ENCODE measurements around the gene DAP. TPM values are rescaled to one million over a fixed set of nuclear protein-coding genes. Genes with fewer than 3 reads are reported as not detected.

Gene DAP
- total RNA-seq, 1 experiment from 2014 or later: 279 TPM

- Histone ChIP-seq H3K4me3 (no peak overlapping the region), H3K36me3 (ENCODE audit: low read depth) (peaks cover 17% of the 10 kb centered on the region; the same call in 1 of the 2 replicates), H3K4me2 (peak overlapping the region; percentile 3; the same call in 1 of the 2 replicates), H3K27me3 (ENCODE audit: insufficient read depth, low read depth) (no peaks in the 10 kb centered on the region), H3K4me1 (replicated peaks; ENCODE audit: insufficient read depth) (peaks cover 24% of the 10 kb centered on the region), H3F3A (ENCODE audit: insufficient read depth, low read depth) (peaks cover 11% of the 10 kb centered on the region; the same call in 1 of the 2 replicates), H3K27ac (no peak overlapping the region), H3K9me3 (ENCODE audit: insufficient read depth, low read depth) (no peaks in the 10 kb centered on the region), H3K9me2 (ENCODE audit: insufficient read depth) (no peaks in the 10 kb centered on the region), H4K20me1 (ENCODE audit: insufficient read depth) (peaks cover 13% of the 10 kb centered on the region; the same call in 1 of the 2 replicates), H2AFZ (no peak overlapping the region), H3K79me2 (ENCODE audit: low read depth) (peaks cover 42% of the 10 kb centered on the region)
- ChIA-PET POLR2A (ENCODE audit: unreplicated experiment) (interaction anchor here (0.7 kb wide), 1 partner anchor 140 kb away, joined by 4 read pairs; no protein-coding TSS in a partner anchor), CTCF (interaction anchor here (0.6 to 2.0 kb wide), 2 partner anchors 10 to 139 kb away, joined by 7 to 8 read pairs; no protein-coding TSS in a partner anchor)
- no peak for TF ChIP-seq CTCF (conservative IDR thresholded peaks at IDR 0.05)
- no peak for TF ChIP-seq EZH2 (IDR thresholded peaks at IDR 0.05; ENCODE audit: low read depth)
- intact Hi-C loops (cut with micrococcal nuclease; ENCODE audit: unreplicated experiment): loop anchor here (10.0 kb wide), 2 partner anchors 273 to 923 kb away; no protein-coding TSS in a partner anchor
- DNase-seq: no peak
- no TSS peak for BruUV-seq (replicated peaks)
Observed at GRCh38 chr5:10691826-10692785, 68.9 kb downstream of the DAP start.

DNA sequence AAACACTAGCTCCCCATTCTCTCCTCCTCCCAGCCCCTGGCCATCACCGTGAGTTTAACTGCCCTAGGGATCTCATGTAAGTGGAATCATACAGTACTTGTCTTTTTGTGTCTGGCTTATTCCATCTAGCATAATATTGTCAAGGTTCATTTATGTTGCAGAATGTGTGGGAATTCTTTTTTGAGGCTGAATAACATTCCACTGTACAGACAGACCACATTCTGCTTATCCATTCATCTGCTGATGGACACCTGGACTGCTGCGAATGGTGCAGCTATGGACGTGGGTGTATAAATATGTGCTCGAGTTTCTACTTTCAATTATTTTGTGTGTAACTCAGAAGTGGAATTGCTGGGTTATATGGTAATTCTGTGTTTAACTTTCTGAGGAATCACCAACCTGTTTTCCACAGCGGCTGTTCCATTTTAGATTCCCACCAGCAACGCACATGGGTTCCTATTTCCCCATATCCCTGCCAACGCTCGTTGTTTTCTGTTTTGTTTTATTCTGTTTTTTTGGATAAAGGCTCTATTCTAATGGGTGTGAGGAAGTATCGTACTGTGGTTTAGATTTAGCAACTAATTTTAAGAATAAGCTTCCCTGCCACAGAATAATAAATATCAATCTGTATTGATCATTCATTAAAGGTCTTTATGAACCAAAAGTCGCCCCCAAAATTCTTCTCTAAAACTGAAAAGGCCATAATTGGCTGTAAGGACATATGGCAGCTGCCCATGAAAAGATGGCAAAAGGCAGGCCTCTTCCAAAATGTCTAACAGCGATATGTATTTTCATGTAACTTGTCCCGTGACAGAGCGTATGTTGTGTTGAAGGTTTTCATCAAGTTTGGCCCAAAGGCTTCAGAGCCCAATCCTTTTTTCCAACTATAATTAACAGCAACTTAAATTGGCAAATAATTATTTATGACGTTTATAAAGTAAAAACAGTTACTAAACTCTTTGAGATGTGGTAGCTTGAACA lies 70.3 kb downstream of the DAP start:
- Histone ChIP-seq H3K36me3 (ENCODE audit: low read depth) (peaks cover 23% of the 10 kb centered on the region; the same call in 1 of the 2 replicates), H3K4me1 (replicated peaks; ENCODE audit: insufficient read depth) (peaks cover 18% of the 10 kb centered on the region), H4K20me1 (ENCODE audit: insufficient read depth) (peaks cover 13% of the 10 kb centered on the region; the same call in 1 of the 2 replicates), H3F3A (ENCODE audit: insufficient read depth, low read depth) (peaks cover 5% of the 10 kb centered on the region; the same call in 1 of the 2 replicates), H3K4me3 (no peak overlapping the region), H3K4me2 (no peak overlapping the region), H3K27ac (no peak overlapping the region), H2AFZ (no peak overlapping the region), H3K9me2 (ENCODE audit: insufficient read depth) (no peaks in the 10 kb centered on the region), H3K9me3 (ENCODE audit: insufficient read depth, low read depth) (no peaks in the 10 kb centered on the region), H3K79me2 (ENCODE audit: low read depth) (peaks cover 42% of the 10 kb centered on the region), H3K27me3 (ENCODE audit: insufficient read depth, low read depth) (no peaks in the 10 kb centered on the region)
- POLR2A ChIA-PET (ENCODE audit: unreplicated experiment): interaction anchor here (0.7 kb wide), 1 partner anchor 720 kb away, joined by 3 read pairs; no protein-coding TSS in a partner anchor
- no peak for TF ChIP-seq EZH2 (IDR thresholded peaks at IDR 0.05; ENCODE audit: low read depth)
- TF ChIP-seq CTCF (conservative IDR thresholded peaks at IDR 0.05): no peak
- no TSS peak for BruUV-seq (replicated peaks)
- CTCF ChIA-PET: interaction anchor here (0.6 to 1.0 kb wide), 3 partner anchors 133 to 238 kb away, joined by 3 to 10 read pairs (median 3); no protein-coding TSS in a partner anchor
- intact Hi-C loops (cut with micrococcal nuclease; ENCODE audit: unreplicated experiment): loop anchor here (10.0 kb wide), 2 partner anchors 274 to 924 kb away; no protein-coding TSS in a partner anchor
- no peak for DNase-seq

Measured in PC-9 (cell line).